ENCODE measurements around the gene LOXL1.
A peak's percentile ranks its signal among the peaks of the same experiment; 100 is the strongest.

Gene LOXL1

DNA sequence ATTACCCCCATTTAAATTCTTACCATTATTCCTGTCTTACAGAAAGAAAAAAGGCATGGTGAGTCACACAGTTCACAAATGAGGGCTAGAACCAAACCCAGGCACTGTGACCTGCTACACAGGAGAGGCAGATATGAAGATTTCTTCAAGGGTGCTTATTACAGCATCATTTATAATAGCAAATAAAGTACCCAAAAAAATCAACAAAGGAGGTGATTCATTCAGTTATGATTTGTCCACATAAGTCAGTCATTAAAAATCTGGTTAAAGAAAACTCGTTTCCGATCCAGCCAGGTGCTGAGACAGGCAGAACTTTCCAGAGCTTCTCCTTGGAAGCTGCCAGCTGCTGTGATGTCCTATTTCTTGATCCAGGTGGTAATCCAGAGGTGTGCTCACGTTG is 7.5 kb upstream of the LOXL1 start:
- Histone ChIP-seq H3K27me3 (ENCODE audit: insufficient read depth, low read length, poor library complexity) (no peaks in the 10 kb centered on the region), H3K79me2 (ENCODE audit: control insufficient read depth, insufficient read depth, low read length) (no peaks in the 10 kb centered on the region), H3K4me3 (ENCODE audit: low read length) (no peak overlapping the region), H2BK15ac (replicated peaks; ENCODE audit: low read depth) (no peak overlapping the region), H3K56ac (ENCODE audit: low read length) (no peak overlapping the region), H2BK120ac (ENCODE audit: low read depth, low read length) (no peak overlapping the region), H3K27ac (ENCODE audit: low read depth, low read length) (no peak overlapping the region), H3K4me1 (ENCODE audit: control insufficient read depth, low read depth, low read length) (peaks cover 10% of the 10 kb centered on the region), H3K4me2 (ENCODE audit: low read length) (no peak overlapping the region), H3K36me3 (ENCODE audit: control insufficient read depth, insufficient read depth, low read length) (no peaks in the 10 kb centered on the region), H2BK5ac (ENCODE audit: low read length) (no peak overlapping the region), H4K5ac (ENCODE audit: low read length) (no peak overlapping the region), H3K9ac (ENCODE audit: low read length) (no peak overlapping the region), H3K23ac (ENCODE audit: low read length) (no peak overlapping the region), H2AK5ac (ENCODE audit: low read length) (no peak overlapping the region), H3K79me1 (ENCODE audit: low read length) (no peaks in the 10 kb centered on the region), H3K18ac (ENCODE audit: low read length) (no peak overlapping the region), H3K4ac (ENCODE audit: low read depth, low read length) (no peak overlapping the region), H4K8ac (ENCODE audit: low read depth, low read length) (no peak overlapping the region)
- WGBS (ENCODE audit: extremely low coverage, insufficient coverage, low lambda C conversion rate), result no CpG with 5 or more reads among the region's 3 CpGs
- DNase-seq, result no peak

GRCh38 chr15:73919706-73920105 is 6.6 kb upstream of the LOXL1 start:
- no peak overlapping the region for H3K18ac ChIP-seq (ENCODE audit: low read length)
- no peak overlapping the region for H4K8ac ChIP-seq (ENCODE audit: low read depth, low read length)
- no peak overlapping the region for H3K4ac ChIP-seq (ENCODE audit: low read depth, low read length)
- no peak overlapping the region for H3K9ac ChIP-seq (ENCODE audit: low read length)
- no peak overlapping the region for H3K4me2 ChIP-seq (ENCODE audit: low read length)
- WGBS (ENCODE audit: extremely low coverage, insufficient coverage, low lambda C conversion rate), result no CpG with 5 or more reads among the region's 6 CpGs
- no peak overlapping the region for H4K5ac ChIP-seq (ENCODE audit: low read length)
- peaks cover 16% of the 10 kb centered on the region for H3K4me1 ChIP-seq (ENCODE audit: control insufficient read depth, low read depth, low read length)
- no peaks in the 10 kb centered on the region for H3K27me3 ChIP-seq (ENCODE audit: insufficient read depth, low read length, poor library complexity)
- no peak overlapping the region for H3K27ac ChIP-seq (ENCODE audit: low read depth, low read length)
- no peak overlapping the region for H2BK15ac ChIP-seq (replicated peaks; ENCODE audit: low read depth)
- no peak for DNase-seq
- H3K23ac ChIP-seq (ENCODE audit: low read length), result no peak overlapping the region
- no peaks in the 10 kb centered on the region for H3K79me1 ChIP-seq (ENCODE audit: low read length)
- no peak overlapping the region for H2AK5ac ChIP-seq (ENCODE audit: low read length)
- H3K36me3 ChIP-seq (ENCODE audit: control insufficient read depth, insufficient read depth, low read length), result no peaks in the 10 kb centered on the region
- no peak overlapping the region for H3K56ac ChIP-seq (ENCODE audit: low read length)
- H3K79me2 ChIP-seq (ENCODE audit: control insufficient read depth, insufficient read depth, low read length), result no peaks in the 10 kb centered on the region
- no peak overlapping the region for H2BK5ac ChIP-seq (ENCODE audit: low read length)
- no peak overlapping the region for H3K4me3 ChIP-seq (ENCODE audit: low read length)
- no peak overlapping the region for H2BK120ac ChIP-seq (ENCODE audit: low read depth, low read length)

- Histone ChIP-seq H3K23ac (ENCODE audit: low read length) (no peak overlapping the region), H3K27me3 (ENCODE audit: insufficient read depth, low read length, poor library complexity) (no peaks in the 10 kb centered on the region), H4K5ac (ENCODE audit: low read length) (no peak overlapping the region), H3K4me1 (ENCODE audit: control insufficient read depth, low read depth, low read length) (peaks cover 19% of the 10 kb centered on the region), H3K36me3 (ENCODE audit: control insufficient read depth, insufficient read depth, low read length) (no peaks in the 10 kb centered on the region), H2BK15ac (replicated peaks; ENCODE audit: low read depth) (no peak overlapping the region), H3K18ac (ENCODE audit: low read length) (no peak overlapping the region), H2AK5ac (ENCODE audit: low read length) (no peak overlapping the region), H3K79me2 (ENCODE audit: control insufficient read depth, insufficient read depth, low read length) (no peaks in the 10 kb centered on the region), H4K8ac (ENCODE audit: low read depth, low read length) (no peak overlapping the region), H3K4me3 (ENCODE audit: low read length) (no peak overlapping the region), H3K79me1 (ENCODE audit: low read length) (no peaks in the 10 kb centered on the region), H2BK120ac (ENCODE audit: low read depth, low read length) (no peak overlapping the region), H3K27ac (ENCODE audit: low read depth, low read length) (no peak overlapping the region), H3K4me2 (ENCODE audit: low read length) (no peak overlapping the region), H3K56ac (ENCODE audit: low read length) (no peak overlapping the region), H2BK5ac (ENCODE audit: low read length) (no peak overlapping the region), H3K4ac (ENCODE audit: low read depth, low read length) (no peak overlapping the region), H3K9ac (ENCODE audit: low read length) (no peak overlapping the region)
- no CpG with 5 or more reads among the region's 4 CpGs for WGBS (ENCODE audit: extremely low coverage, insufficient coverage, low lambda C conversion rate)
- no peak for DNase-seq
Measured at GRCh38 chr15:73921254-73921925, 4.9 kb upstream of the LOXL1 start.

DNA sequence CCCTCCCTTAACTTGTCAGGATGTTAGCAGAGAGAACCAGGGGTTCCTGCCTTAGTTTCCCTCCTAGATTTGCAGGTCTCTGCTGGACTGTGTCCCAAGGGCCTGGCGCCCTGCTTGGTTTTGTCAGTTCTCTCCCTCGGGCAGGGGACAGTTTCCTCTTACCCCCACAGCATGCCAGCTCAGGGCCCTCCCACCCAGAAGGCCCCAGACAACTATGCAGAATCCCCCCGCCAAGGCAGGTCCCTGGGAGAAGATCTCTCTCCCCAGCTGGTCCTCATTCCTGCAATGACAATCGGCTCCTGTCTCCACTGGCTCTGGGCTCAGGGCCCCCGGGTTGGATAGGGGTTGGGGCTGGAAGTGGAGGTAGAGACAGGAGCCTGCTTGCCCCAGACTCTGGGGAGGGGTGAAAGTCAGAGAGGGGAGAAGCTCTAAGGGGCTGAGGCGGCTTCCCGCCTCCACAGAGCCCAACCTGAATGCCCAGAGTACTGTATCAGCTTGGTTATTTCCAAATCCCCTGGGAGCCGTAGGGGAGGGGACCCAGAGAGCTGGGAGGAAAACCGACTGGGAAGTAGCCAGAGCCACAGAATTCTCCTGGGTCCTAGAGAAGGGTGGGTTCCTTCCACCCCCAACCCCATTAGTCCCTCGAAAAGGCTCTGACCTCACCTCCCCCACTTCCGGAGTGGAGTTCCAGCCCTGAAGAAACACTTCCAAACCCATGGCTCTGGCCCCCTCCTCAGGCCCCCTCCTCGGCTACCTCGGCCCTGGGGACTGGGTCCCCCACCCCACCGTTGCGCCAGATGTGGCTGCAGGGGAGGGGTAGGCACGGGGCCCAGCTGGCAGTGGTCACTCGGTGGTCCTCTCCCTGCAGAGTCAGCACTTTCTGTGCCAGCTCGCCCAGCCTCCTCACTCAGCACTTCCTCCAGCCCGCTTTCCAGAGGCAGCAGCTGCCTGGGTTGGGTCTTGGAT is 3.8 kb upstream of the LOXL1 start:
- H2BK15ac ChIP-seq (replicated peaks; ENCODE audit: low read depth), result no peak overlapping the region
- peak overlapping the region; percentile 15 for H3K27ac ChIP-seq (ENCODE audit: low read depth, low read length)
- peak overlapping the region; percentile 72 for H3K18ac ChIP-seq (ENCODE audit: low read length)
- H3K27me3 ChIP-seq (ENCODE audit: insufficient read depth, low read length, poor library complexity), result no peaks in the 10 kb centered on the region
- DNase-seq, result peak; percentile 94
- no peaks in the 10 kb centered on the region for H3K79me1 ChIP-seq (ENCODE audit: low read length)
- no peaks in the 10 kb centered on the region for H3K36me3 ChIP-seq (ENCODE audit: control insufficient read depth, insufficient read depth, low read length)
- H3K4me1 ChIP-seq (ENCODE audit: control insufficient read depth, low read depth, low read length), result peaks cover 19% of the 10 kb centered on the region
- H2BK120ac ChIP-seq (ENCODE audit: low read depth, low read length), result peak overlapping the region; percentile 13
- H2BK5ac ChIP-seq (ENCODE audit: low read length), result no peak overlapping the region
- no peak overlapping the region for H4K5ac ChIP-seq (ENCODE audit: low read length)
- no peak overlapping the region for H3K4me3 ChIP-seq (ENCODE audit: low read length)
- H3K79me2 ChIP-seq (ENCODE audit: control insufficient read depth, insufficient read depth, low read length), result no peaks in the 10 kb centered on the region
- H3K4me2 ChIP-seq (ENCODE audit: low read length), result no peak overlapping the region
- peak overlapping the region; percentile 77 for H3K4ac ChIP-seq (ENCODE audit: low read depth, low read length)
- no CpG with 5 or more reads among the region's 19 CpGs for WGBS (ENCODE audit: extremely low coverage, insufficient coverage, low lambda C conversion rate)
- peak overlapping the region; percentile 33 for H3K9ac ChIP-seq (ENCODE audit: low read length)
- no peak overlapping the region for H2AK5ac ChIP-seq (ENCODE audit: low read length)
- H3K23ac ChIP-seq (ENCODE audit: low read length), result no peak overlapping the region
- no peak overlapping the region for H4K8ac ChIP-seq (ENCODE audit: low read depth, low read length)
- peak overlapping the region; percentile 78 for H3K56ac ChIP-seq (ENCODE audit: low read length)

GRCh38 chr15:73923156-73923487 is 3.1 kb upstream of the LOXL1 start:
- Histone ChIP-seq H2BK5ac (ENCODE audit: low read length) (peak overlapping the region; percentile 11), H3K27me3 (ENCODE audit: insufficient read depth, low read length, poor library complexity) (no peaks in the 10 kb centered on the region), H3K23ac (ENCODE audit: low read length) (peak overlapping the region; percentile 85), H3K27ac (ENCODE audit: low read depth, low read length) (no peak overlapping the region), H3K56ac (ENCODE audit: low read length) (peak overlapping the region; percentile 78), H2BK15ac (replicated peaks; ENCODE audit: low read depth) (no peak overlapping the region), H3K9ac (ENCODE audit: low read length) (peak overlapping the region; percentile 38), H3K4ac (ENCODE audit: low read depth, low read length) (peak overlapping the region; percentile 45), H3K36me3 (ENCODE audit: control insufficient read depth, insufficient read depth, low read length) (no peaks in the 10 kb centered on the region), H3K79me2 (ENCODE audit: control insufficient read depth, insufficient read depth, low read length) (no peaks in the 10 kb centered on the region), H3K4me1 (ENCODE audit: control insufficient read depth, low read depth, low read length) (peaks cover 19% of the 10 kb centered on the region), H2AK5ac (ENCODE audit: low read length) (peak overlapping the region; percentile 22), H3K79me1 (ENCODE audit: low read length) (no peaks in the 10 kb centered on the region), H2BK120ac (ENCODE audit: low read depth, low read length) (peak overlapping the region; percentile 7), H4K5ac (ENCODE audit: low read length) (no peak overlapping the region), H3K4me2 (ENCODE audit: low read length) (no peak overlapping the region), H3K18ac (ENCODE audit: low read length) (peak overlapping the region; percentile 9), H4K8ac (ENCODE audit: low read depth, low read length) (no peak overlapping the region), H3K4me3 (ENCODE audit: low read length) (no peak overlapping the region)
- DNase-seq, result no peak
- WGBS (ENCODE audit: extremely low coverage, insufficient coverage, low lambda C conversion rate), result no CpG with 5 or more reads among the region's 7 CpGs

All from mesendoderm (in vitro differentiated cells).